ENCODE measurements around the gene ATMIN.

Gene ATMIN

GRCh38 chr16:81014672-81015071, 21.0 kb upstream of the ATMIN start:
- H3K36me3 ChIP-seq (ENCODE audit: control insufficient read depth in 4 of 4, insufficient read depth in 4 of 4, low read length in 3 of 4), result peaks cover 19 to 77% (median 43%) of the 10 kb centered on the region in 4 experiments
- H3K9me3 ChIP-seq (ENCODE audit: control extremely low read depth in 1 of 5, control insufficient read depth in 4 of 5, insufficient read depth in 2 of 5, low read depth in 1 of 5, low read length in 4 of 5), result no peaks in the 10 kb centered on the region
- no peak overlapping the region for H3K4me3 ChIP-seq (ENCODE audit: control insufficient read depth in 1 of 7, extremely low read depth in 1 of 7, insufficient read depth in 4 of 7, low read depth in 2 of 7, low read length in 6 of 7)
- ChIA-PET POLR2A (interaction anchor here (0.6 kb wide), 1 partner anchor 52 kb away, joined by 3 read pairs; no protein-coding TSS in a partner anchor), CTCF (interaction anchor here (0.7 to 1.6 kb wide), 4 partner anchors 8 to 20 kb away, joined by 3 to 7 read pairs (median 5); partner anchors contain the start of genes CENPN and CMC2)
- no peaks in the 10 kb centered on the region for H3K27me3 ChIP-seq (replicated peaks in 2 of 5; ENCODE audit: control insufficient read depth in 4 of 5, insufficient read depth in 5 of 5, low read length in 4 of 5)
- H3K4me1 ChIP-seq (ENCODE audit: control extremely low read depth in 1 of 4, control insufficient read depth in 4 of 4, insufficient read depth in 4 of 4, low read length in 3 of 4), result no peaks in the 10 kb centered on the region
- DNase-seq, result no peak
- H3K27ac ChIP-seq (ENCODE audit: insufficient read depth in 1 of 2, low read depth in 1 of 2, low read length in 2 of 2, poor library complexity in 1 of 2, severe bottlenecking in 2 of 2), result no peak overlapping the region
- WGBS (ENCODE audit: insufficient coverage), result no CpG with 5 or more reads among the region's 2 CpGs

- WGBS (ENCODE audit: insufficient coverage), result no CpG with 5 or more reads among the region's 2 CpGs
- ChIA-PET POLR2A (interaction anchor here (0.6 kb wide), 1 partner anchor 555 kb away, joined by 6 read pairs; no protein-coding TSS in a partner anchor), CTCF (interaction anchor here (0.7 to 1.1 kb wide), 4 partner anchors 10 to 18 kb away, joined by 3 to 4 read pairs (median 3); partner anchors contain the start of genes ATMIN, CENPN and CMC2)
- Histone ChIP-seq H3K4me1 (ENCODE audit: control extremely low read depth in 1 of 4, control insufficient read depth in 4 of 4, insufficient read depth in 4 of 4, low read length in 3 of 4) (no peaks in the 10 kb centered on the region), H3K9me3 (ENCODE audit: control extremely low read depth in 1 of 5, control insufficient read depth in 4 of 5, insufficient read depth in 2 of 5, low read depth in 1 of 5, low read length in 4 of 5) (no peaks in the 10 kb centered on the region), H3K27me3 (replicated peaks in 2 of 5; ENCODE audit: control insufficient read depth in 4 of 5, insufficient read depth in 5 of 5, low read length in 4 of 5) (no peaks in the 10 kb centered on the region), H3K27ac (ENCODE audit: insufficient read depth in 1 of 2, low read depth in 1 of 2, low read length in 2 of 2, poor library complexity in 1 of 2, severe bottlenecking in 2 of 2) (no peak overlapping the region), H3K4me3 (ENCODE audit: control insufficient read depth in 1 of 7, extremely low read depth in 1 of 7, insufficient read depth in 4 of 7, low read depth in 2 of 7, low read length in 6 of 7) (no peak overlapping the region), H3K36me3 (ENCODE audit: control insufficient read depth in 4 of 4, insufficient read depth in 4 of 4, low read length in 3 of 4) (peaks cover 18 to 89% (median 58%) of the 10 kb centered on the region in 4 experiments)
- no peak for DNase-seq
Observed at GRCh38 chr16:81018496-81018895, 17.1 kb upstream of the ATMIN start.

GRCh38 chr16:81026429-81026828, 9.2 kb upstream of the ATMIN start:
- ChIA-PET CTCF (interaction anchor here (1.0 kb wide), 1 partner anchor 9 kb away, joined by 3 read pairs; the partner anchor contains the start of gene ATMIN), POLR2A (no interaction called here)
- DNase-seq, result no peak

GRCh38 chr16:81029930-81030604, 5.6 kb upstream of the ATMIN start:
- POLR2A ChIA-PET, result no interaction called here
- 85% methylated on average over 6 of the region's 11 CpGs for WGBS (ENCODE audit: insufficient coverage)

More at GRCh38 chr16:81026429-81026828, 9.2 kb upstream of the ATMIN start:
- WGBS (ENCODE audit: insufficient coverage), result no CpG with 5 or more reads among the region's 4 CpGs
- H3K27me3 ChIP-seq (replicated peaks in 2 of 5; ENCODE audit: control insufficient read depth in 4 of 5, insufficient read depth in 5 of 5, low read length in 4 of 5), result no peaks in the 10 kb centered on the region
- H3K36me3 ChIP-seq (ENCODE audit: control insufficient read depth in 4 of 4, insufficient read depth in 4 of 4, low read length in 3 of 4), result peaks cover 1 to 59% (median 33%) of the 10 kb centered on the region in 4 experiments
- no peaks in the 10 kb centered on the region for H3K9me3 ChIP-seq (ENCODE audit: control extremely low read depth in 1 of 5, control insufficient read depth in 4 of 5, insufficient read depth in 2 of 5, low read depth in 1 of 5, low read length in 4 of 5)
- no peak overlapping the region for H3K4me3 ChIP-seq (ENCODE audit: control insufficient read depth in 1 of 7, extremely low read depth in 1 of 7, insufficient read depth in 4 of 7, low read depth in 2 of 7, low read length in 6 of 7)
- no peaks in the 10 kb centered on the region for H3K4me1 ChIP-seq (ENCODE audit: control extremely low read depth in 1 of 4, control insufficient read depth in 4 of 4, insufficient read depth in 4 of 4, low read length in 3 of 4)
- no peak overlapping the region for H3K27ac ChIP-seq (ENCODE audit: insufficient read depth in 1 of 2, low read depth in 1 of 2, low read length in 2 of 2, poor library complexity in 1 of 2, severe bottlenecking in 2 of 2)

GRCh38 chr16:81035975-81036750, 521 bp downstream of the ATMIN start:
- H3K4me1 ChIP-seq (ENCODE audit: control extremely low read depth in 1 of 4, control insufficient read depth in 4 of 4, insufficient read depth in 4 of 4, low read length in 3 of 4), result peaks cover 0 to 17% (median 11%) of the 10 kb centered on the region in 4 experiments
- under 1% methylated on average over 58 of the region's 80 CpGs for WGBS (ENCODE audit: insufficient coverage)
- peak overlapping the region in 1 of 2 experiments; percentile 66 for H3K27ac ChIP-seq (ENCODE audit: insufficient read depth in 1 of 2, low read depth in 1 of 2, low read length in 2 of 2, poor library complexity in 1 of 2, severe bottlenecking in 2 of 2)
- peak overlapping the region; percentile 74 to 93 (median 82) for H3K4me3 ChIP-seq (ENCODE audit: control insufficient read depth in 1 of 7, extremely low read depth in 1 of 7, insufficient read depth in 4 of 7, low read depth in 2 of 7, low read length in 6 of 7)
- H3K36me3 ChIP-seq (ENCODE audit: control insufficient read depth in 4 of 4, insufficient read depth in 4 of 4, low read length in 3 of 4), result peaks cover under 1 to 21% (median 5%) of the 10 kb centered on the region in 4 experiments
- no peaks in the 10 kb centered on the region for H3K27me3 ChIP-seq (replicated peaks in 2 of 5; ENCODE audit: control insufficient read depth in 4 of 5, insufficient read depth in 5 of 5, low read length in 4 of 5)
- ChIA-PET CTCF (interaction anchor here (0.6 to 3.3 kb wide), 15 partner anchors 9 to 87 kb away, joined by 3 to 20 read pairs (median 4); partner anchors contain the start of genes C16orf46, CENPN and CMC2), POLR2A (interaction anchor here (0.6 to 1.2 kb wide), 2 partner anchors 29 to 40 kb away, joined by 3 to 5 read pairs; partner anchors contain the start of genes C16orf46, CENPN and CMC2)
- peak; percentile 21 to 62 (median 51) for DNase-seq
- no peaks in the 10 kb centered on the region for H3K9me3 ChIP-seq (ENCODE audit: control extremely low read depth in 1 of 5, control insufficient read depth in 4 of 5, insufficient read depth in 2 of 5, low read depth in 1 of 5, low read length in 4 of 5)

More at GRCh38 chr16:81029930-81030604, 5.6 kb upstream of the ATMIN start:
- H3K9me3 ChIP-seq (ENCODE audit: control extremely low read depth in 1 of 5, control insufficient read depth in 4 of 5, insufficient read depth in 2 of 5, low read depth in 1 of 5, low read length in 4 of 5), result no peaks in the 10 kb centered on the region
- peaks cover 0 to 32% (median 22%) of the 10 kb centered on the region in 4 experiments for H3K36me3 ChIP-seq (ENCODE audit: control insufficient read depth in 4 of 4, insufficient read depth in 4 of 4, low read length in 3 of 4)
- H3K4me3 ChIP-seq (ENCODE audit: control insufficient read depth in 1 of 7, extremely low read depth in 1 of 7, insufficient read depth in 4 of 7, low read depth in 2 of 7, low read length in 6 of 7), result no peak overlapping the region
- no peaks in the 10 kb centered on the region for H3K4me1 ChIP-seq (ENCODE audit: control extremely low read depth in 1 of 4, control insufficient read depth in 4 of 4, insufficient read depth in 4 of 4, low read length in 3 of 4)
- no peaks in the 10 kb centered on the region for H3K27me3 ChIP-seq (replicated peaks in 2 of 5; ENCODE audit: control insufficient read depth in 4 of 5, insufficient read depth in 5 of 5, low read length in 4 of 5)
- CTCF ChIA-PET, result interaction anchor here (0.6 to 1.5 kb wide), 4 partner anchors 10 to 26 kb away, joined by 3 to 4 read pairs (median 4); no protein-coding TSS in a partner anchor
- no peak for DNase-seq
- H3K27ac ChIP-seq (ENCODE audit: insufficient read depth in 1 of 2, low read depth in 1 of 2, low read length in 2 of 2, poor library complexity in 1 of 2, severe bottlenecking in 2 of 2), result no peak overlapping the region

- peak; percentile 10 to 69 (median 54) for DNase-seq
Observed at GRCh38 chr16:81036751-81037350, 1.2 kb downstream of the ATMIN start.

More at GRCh38 chr16:81036751-81037350, 1.2 kb downstream of the ATMIN start:
- POLR2A ChIA-PET, result interaction anchor here (0.7 kb wide), 1 partner anchor 26 kb away, joined by 6 read pairs; no protein-coding TSS in a partner anchor
- Histone ChIP-seq H3K27me3 (replicated peaks in 2 of 5; ENCODE audit: control insufficient read depth in 4 of 5, insufficient read depth in 5 of 5, low read length in 4 of 5) (no peaks in the 10 kb centered on the region), H3K4me1 (ENCODE audit: control extremely low read depth in 1 of 4, control insufficient read depth in 4 of 4, insufficient read depth in 4 of 4, low read length in 3 of 4) (peaks cover 0 to 17% (median 11%) of the 10 kb centered on the region in 4 experiments), H3K9me3 (ENCODE audit: control extremely low read depth in 1 of 5, control insufficient read depth in 4 of 5, insufficient read depth in 2 of 5, low read depth in 1 of 5, low read length in 4 of 5) (no peaks in the 10 kb centered on the region), H3K27ac (ENCODE audit: insufficient read depth in 1 of 2, low read depth in 1 of 2, low read length in 2 of 2, poor library complexity in 1 of 2, severe bottlenecking in 2 of 2) (peak overlapping the region in 1 of 2 experiments; percentile 66), H3K36me3 (ENCODE audit: control insufficient read depth in 4 of 4, insufficient read depth in 4 of 4, low read length in 3 of 4) (peaks cover 3 to 28% (median 8%) of the 10 kb centered on the region in 4 experiments), H3K4me3 (ENCODE audit: control insufficient read depth in 1 of 7, extremely low read depth in 1 of 7, insufficient read depth in 4 of 7, low read depth in 2 of 7, low read length in 6 of 7) (peak overlapping the region in 6 of 7 experiments; percentile 74 to 89 (median 82))
- CTCF ChIA-PET, result interaction anchor here (1.1 to 3.3 kb wide), 8 partner anchors 10 to 88 kb away, joined by 3 to 20 read pairs (median 5); partner anchors contain the start of genes C16orf46, CENPN and CMC2
- 47% methylated on average over 4 of the region's 10 CpGs for WGBS (ENCODE audit: insufficient coverage)
